Calu3 (cell line): ENCODE measurements around the gene FDCSP. TPM values are rescaled to one million over a fixed set of nuclear protein-coding genes. Genes with fewer than 3 reads are reported as not detected.

ENCODE experiments used
- BruUV-seq: library from RNA; stranded (reverse); fragments of 400-500 nt; replicated peaks from 2 replicates; lab custom pipeline; 2021; lab: Mats Ljungman, UMichigan
- CTCF ChIA-PET: fragments of 300-600 bp; sonication (Branson Sonifier 250); formaldehyde crosslinking; loops from one replicate; lab custom pipeline; 2022; ENCODE audit warnings: antibody characterized with exemption; lab: Charles Lee
- DNase-seq: peaks from one replicate; pipeline ENCODE4 v3.0.0; 2022
- H3K27ac Mint-ChIP-seq: one replicate; pipeline ENCODE4 v1.8.0; 2022; ENCODE audit warnings: mixed read lengths; ENCODE audit not compliant: unreplicated experiment
- H3K27me3 Mint-ChIP-seq: one replicate; pipeline ENCODE4 v1.8.0; 2022; ENCODE audit warnings: mixed read lengths; ENCODE audit not compliant: unreplicated experiment
- H3K36me3 Mint-ChIP-seq: one replicate; pipeline ENCODE4 v1.8.0; 2022; ENCODE audit warnings: mild to moderate bottlenecking, moderate library complexity, mixed read lengths; ENCODE audit not compliant: insufficient read depth, unreplicated experiment
- H3K4me1 Mint-ChIP-seq: one replicate; pipeline ENCODE4 v1.8.0; 2022; ENCODE audit warnings: mild to moderate bottlenecking, low read depth, mixed read lengths; ENCODE audit not compliant: unreplicated experiment
- H3K4me3 Mint-ChIP-seq: one replicate; pipeline ENCODE4 v1.8.0; 2022; ENCODE audit warnings: mild to moderate bottlenecking, low read depth, moderate library complexity, mixed read lengths; ENCODE audit not compliant: unreplicated experiment
- H3K9me3 Mint-ChIP-seq: one replicate; pipeline ENCODE4 v1.8.0; 2022; ENCODE audit warnings: low read depth, mixed read lengths; ENCODE audit not compliant: unreplicated experiment
- CTCF ChIP-seq: fragments of 200-600 bp; IDR thresholded peaks from one replicate; pipeline ENCODE4 v1.8.0; 2022; ENCODE audit warnings: antibody characterized with exemption; ENCODE audit not compliant: unreplicated experiment
- intact Hi-C: fragments of 100-400 bp; cut with micrococcal nuclease; formaldehyde crosslinking; loops from one replicate; pipeline ENCODE4 v1.10.0; 2022; ENCODE audit not compliant: unreplicated experiment
- total RNA-seq: library from RNA; stranded (reverse); gene quantifications from 2 replicates; pipeline ENCODE4 v1.2.3, GENCODE V29; 2022

The FDCSP gene
- total RNA-seq, 1 experiment from 2014 or later = 2,729 TPM

- no peak for TF ChIP-seq CTCF
- intact Hi-C loops = loop anchor here (5.0 to 10.0 kb wide), 2 partner anchors 373 to 490 kb away; no protein-coding TSS in a partner anchor
- H3K4me3 Mint-ChIP-seq = no peak overlapping the region
- CTCF ChIA-PET = interaction anchor here (0.9 to 1.0 kb wide), 2 partner anchors 16 to 285 kb away, joined by 3 read pairs; no protein-coding TSS in a partner anchor
- no peak for DNase-seq
- H3K4me1 Mint-ChIP-seq = peaks cover 57% of the 10 kb centered on the region
- H3K27me3 Mint-ChIP-seq = no peaks in the 10 kb centered on the region
- BruUV-seq = no TSS peak
- H3K36me3 Mint-ChIP-seq = peaks cover 12% of the 10 kb centered on the region
- H3K27ac Mint-ChIP-seq = peak overlapping the region; percentile 85
- H3K9me3 Mint-ChIP-seq = peaks cover 2% of the 10 kb centered on the region
These were observed 44.1 kb upstream of the FDCSP start for GRCh38 chr4:70181864-70182263.

DNA sequence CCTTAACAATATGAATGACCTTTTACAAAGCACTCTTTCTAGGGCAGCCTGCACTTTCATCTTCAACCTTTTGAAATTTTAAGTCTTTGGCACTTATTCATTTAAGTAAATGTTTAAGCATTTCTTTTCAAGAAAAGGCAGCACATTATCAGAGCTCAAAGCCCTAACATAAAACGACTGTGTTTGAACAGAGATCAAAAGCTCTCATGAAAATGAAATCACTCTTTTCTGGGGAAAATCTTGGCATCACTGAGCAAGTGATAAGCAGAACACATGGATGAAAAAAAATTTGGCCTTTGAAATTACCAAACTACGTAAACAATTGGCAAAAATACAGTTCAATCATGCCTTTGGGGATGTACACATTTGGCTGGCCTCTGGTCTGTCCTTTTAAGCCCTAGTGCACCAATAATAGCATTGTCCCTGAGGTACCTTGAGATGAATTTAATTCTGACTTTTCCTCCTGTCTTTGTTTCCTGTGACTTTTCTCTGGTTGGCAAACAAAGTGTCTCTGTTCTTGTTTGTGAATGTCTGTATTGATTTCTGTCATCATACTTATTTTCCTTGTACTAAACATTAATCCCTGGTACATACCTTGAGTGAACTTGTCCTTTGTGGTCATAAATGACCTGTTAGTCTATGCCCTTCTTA, 43.3 kb upstream of the FDCSP start:
- H3K9me3 Mint-ChIP-seq = peaks cover 2% of the 10 kb centered on the region
- DNase-seq = peak; percentile 28
- no peak for TF ChIP-seq CTCF
- H3K27ac Mint-ChIP-seq = peak overlapping the region; percentile 85
- peak overlapping the region; percentile 39 for H3K4me3 Mint-ChIP-seq
- intact Hi-C loops = loop anchor here (1.0 to 10.0 kb wide), 3 partner anchors 286 to 490 kb away; no protein-coding TSS in a partner anchor
- H3K27me3 Mint-ChIP-seq = no peaks in the 10 kb centered on the region
- H3K36me3 Mint-ChIP-seq = peaks cover 14% of the 10 kb centered on the region
- peaks cover 59% of the 10 kb centered on the region for H3K4me1 Mint-ChIP-seq
- BruUV-seq = no TSS peak
- CTCF ChIA-PET = interaction anchor here (0.9 to 1.5 kb wide), 3 partner anchors 15 to 286 kb away, joined by 3 to 8 read pairs (median 3); no protein-coding TSS in a partner anchor

DNA sequence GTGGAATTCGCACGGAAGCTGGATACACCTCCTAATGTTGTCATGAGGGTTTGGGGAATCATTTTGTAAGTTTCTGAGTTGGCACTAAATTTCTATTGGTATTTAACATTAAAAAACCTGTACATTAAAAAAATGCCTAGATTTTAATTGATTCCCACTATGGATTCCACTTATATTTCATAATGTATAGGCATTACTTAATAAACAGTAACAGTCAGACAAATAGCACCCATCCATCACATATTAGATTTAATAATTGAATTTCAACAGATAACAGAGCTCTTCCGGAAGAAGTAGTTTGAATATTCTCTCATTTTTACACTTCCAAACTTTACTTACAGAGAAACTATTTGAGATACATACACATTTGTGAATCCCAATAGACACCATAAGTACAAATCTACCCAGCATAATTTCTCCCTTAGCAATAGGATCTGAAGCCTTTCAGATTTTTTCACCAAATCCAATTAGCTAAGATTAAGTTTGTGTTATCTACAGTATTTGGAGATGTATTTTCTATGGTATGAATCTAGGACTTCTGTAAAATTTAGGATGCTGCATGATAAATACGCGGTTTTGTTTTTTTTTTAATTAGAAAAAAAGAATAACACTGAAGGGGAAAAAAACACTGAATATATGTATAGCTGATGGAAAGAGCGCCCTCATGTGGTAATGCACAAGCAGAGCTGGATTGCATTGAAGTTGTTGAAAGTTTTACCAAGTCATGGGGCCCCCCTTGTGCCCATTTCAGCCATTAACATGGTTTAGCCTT, 42.6 kb upstream of the FDCSP start:
- peaks cover 14% of the 10 kb centered on the region for H3K36me3 Mint-ChIP-seq
- peak; percentile 39 for TF ChIP-seq CTCF
- H3K4me1 Mint-ChIP-seq = peaks cover 59% of the 10 kb centered on the region
- intact Hi-C loops = loop anchor here (1.0 to 10.0 kb wide), 3 partner anchors 287 to 491 kb away; no protein-coding TSS in a partner anchor
- peaks cover 2% of the 10 kb centered on the region for H3K9me3 Mint-ChIP-seq
- H3K27me3 Mint-ChIP-seq = no peaks in the 10 kb centered on the region
- DNase-seq = peak; percentile 60
- peak overlapping the region; percentile 85 for H3K27ac Mint-ChIP-seq
- CTCF ChIA-PET = interaction anchor here (0.7 to 1.5 kb wide), 8 partner anchors 11 to 360 kb away, joined by 3 to 8 read pairs (median 3); no protein-coding TSS in a partner anchor
- peak overlapping the region; percentile 39 for H3K4me3 Mint-ChIP-seq
- BruUV-seq = no TSS peak

DNA sequence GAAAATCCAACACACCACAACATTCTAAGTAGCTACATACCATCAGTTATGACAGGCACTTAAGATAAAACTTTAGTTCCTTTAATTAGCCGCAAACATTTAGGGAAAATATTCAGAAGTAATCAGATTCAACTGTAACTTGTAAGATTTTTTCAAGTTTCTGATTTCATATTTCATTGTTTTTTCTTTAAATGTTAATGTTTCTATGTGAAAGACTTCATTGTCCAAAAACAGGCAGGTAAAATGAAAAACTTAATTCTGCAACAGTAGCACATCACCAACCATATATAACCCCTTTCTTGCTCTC, 42.0 kb upstream of the FDCSP start:
- Mint-ChIP-seq H3K4me1 (peaks cover 59% of the 10 kb centered on the region), H3K9me3 (peaks cover 2% of the 10 kb centered on the region), H3K27ac (peak overlapping the region; percentile 85), H3K4me3 (peak overlapping the region; percentile 34), H3K36me3 (peaks cover 14% of the 10 kb centered on the region), H3K27me3 (no peaks in the 10 kb centered on the region)
- TF ChIP-seq CTCF = peak; percentile 22
- CTCF ChIA-PET = interaction anchor here (0.7 to 1.5 kb wide), 7 partner anchors 10 to 361 kb away, joined by 3 to 8 read pairs (median 3); no protein-coding TSS in a partner anchor
- BruUV-seq = no TSS peak
- DNase-seq = no peak
- intact Hi-C loops = loop anchor here (1.0 to 10.0 kb wide), 3 partner anchors 288 to 492 kb away; no protein-coding TSS in a partner anchor
